ENCODE measurements around the gene COL6A2.
"Not testable (repeated sequence)": the region's sequence is repeated elsewhere in the genome, so short reads cannot be mapped to it uniquely, and the experiment has no call there.

COL6A2 gene

GRCh38 chr21:46100906-46101305 is 3.0 kb downstream of the COL6A2 start:
- no peak for DNase-seq
- 94% methylated on average over 3 of the region's 4 CpGs for WGBS (ENCODE audit: insufficient coverage)
- CTCF ChIA-PET = interaction anchor here (1.1 kb wide), 1 partner anchor 13 kb away, joined by 3 read pairs; no protein-coding TSS in a partner anchor
- H3K9me3 ChIP-seq (ENCODE audit: control extremely low read depth in 1 of 5, control insufficient read depth in 4 of 5, insufficient read depth in 2 of 5, low read depth in 1 of 5, low read length in 4 of 5) = peaks cover 6 to 30% (median 11%) of the 10 kb centered on the region in 5 experiments
- H3K4me3 ChIP-seq (ENCODE audit: control insufficient read depth in 1 of 7, extremely low read depth in 1 of 7, insufficient read depth in 4 of 7, low read depth in 2 of 7, low read length in 6 of 7) = no peak overlapping the region
- peaks cover 0 to 7% (median 3%) of the 10 kb centered on the region in 4 experiments for H3K4me1 ChIP-seq (ENCODE audit: control extremely low read depth in 1 of 4, control insufficient read depth in 4 of 4, insufficient read depth in 4 of 4, low read length in 3 of 4)
- POLR2A ChIA-PET = no interaction called here
- H3K27ac ChIP-seq (ENCODE audit: insufficient read depth in 1 of 2, low read depth in 1 of 2, low read length in 2 of 2, poor library complexity in 1 of 2, severe bottlenecking in 2 of 2) = no peak overlapping the region
- no peaks in the 10 kb centered on the region for H3K36me3 ChIP-seq (ENCODE audit: control insufficient read depth in 4 of 4, insufficient read depth in 4 of 4, low read length in 3 of 4)
- peaks cover 0 to 50% (median 11%) of the 10 kb centered on the region in 5 experiments for H3K27me3 ChIP-seq (replicated peaks in 2 of 5; ENCODE audit: control insufficient read depth in 4 of 5, insufficient read depth in 5 of 5, low read length in 4 of 5)

GRCh38 chr21:46104104-46104503 is 6.2 kb downstream of the COL6A2 start:
- no peak for DNase-seq
- Histone ChIP-seq H3K4me1 (ENCODE audit: control extremely low read depth in 1 of 4, control insufficient read depth in 4 of 4, insufficient read depth in 4 of 4, low read length in 3 of 4) (no peaks in the 10 kb centered on the region), H3K4me3 (ENCODE audit: control insufficient read depth in 1 of 7, extremely low read depth in 1 of 7, insufficient read depth in 4 of 7, low read depth in 2 of 7, low read length in 6 of 7) (no peak overlapping the region), H3K36me3 (ENCODE audit: control insufficient read depth in 4 of 4, insufficient read depth in 4 of 4, low read length in 3 of 4) (no peaks in the 10 kb centered on the region), H3K27ac (ENCODE audit: insufficient read depth in 1 of 2, low read depth in 1 of 2, low read length in 2 of 2, poor library complexity in 1 of 2, severe bottlenecking in 2 of 2) (no peak overlapping the region), H3K9me3 (ENCODE audit: control extremely low read depth in 1 of 5, control insufficient read depth in 4 of 5, insufficient read depth in 2 of 5, low read depth in 1 of 5, low read length in 4 of 5) (peaks cover 6 to 39% (median 15%) of the 10 kb centered on the region in 5 experiments), H3K27me3 (replicated peaks in 2 of 5; ENCODE audit: control insufficient read depth in 4 of 5, insufficient read depth in 5 of 5, low read length in 4 of 5) (peaks cover 0 to 28% (median 11%) of the 10 kb centered on the region in 5 experiments)
- CTCF ChIA-PET = no interaction called here
- POLR2A ChIA-PET = no interaction called here

GRCh38 chr21:46107376-46107775 is 9.5 kb downstream of the COL6A2 start:
- DNase-seq; POLR2A ChIA-PET; H3K36me3 ChIP-seq (ENCODE audit: control insufficient read depth in 4 of 4, insufficient read depth in 4 of 4, low read length in 3 of 4); H3K4me1 ChIP-seq (ENCODE audit: control extremely low read depth in 1 of 4, control insufficient read depth in 4 of 4, insufficient read depth in 4 of 4, low read length in 3 of 4); H3K27me3 ChIP-seq (replicated peaks in 2 of 5; ENCODE audit: control insufficient read depth in 4 of 5, insufficient read depth in 5 of 5, low read length in 4 of 5); H3K27ac ChIP-seq (ENCODE audit: insufficient read depth in 1 of 2, low read depth in 1 of 2, low read length in 2 of 2, poor library complexity in 1 of 2, severe bottlenecking in 2 of 2); H3K4me3 ChIP-seq (ENCODE audit: control insufficient read depth in 1 of 7, extremely low read depth in 1 of 7, insufficient read depth in 4 of 7, low read depth in 2 of 7, low read length in 6 of 7): not testable (repeated sequence)
- WGBS (ENCODE audit: insufficient coverage) = no CpG with 5 or more reads among the region's 2 CpGs
- peaks cover 0 to 33% (median 10%) of the 10 kb centered on the region in 5 experiments for H3K9me3 ChIP-seq (ENCODE audit: control extremely low read depth in 1 of 5, control insufficient read depth in 4 of 5, insufficient read depth in 2 of 5, low read depth in 1 of 5, low read length in 4 of 5)
- CTCF ChIA-PET = interaction anchor here (1.7 kb wide), 1 partner anchor 36 kb away, joined by 3 read pairs; no protein-coding TSS in a partner anchor

- Histone ChIP-seq H3K4me1 (ENCODE audit: control extremely low read depth in 1 of 4, control insufficient read depth in 4 of 4, insufficient read depth in 4 of 4, low read length in 3 of 4) (no peaks in the 10 kb centered on the region), H3K9me3 (ENCODE audit: control extremely low read depth in 1 of 5, control insufficient read depth in 4 of 5, insufficient read depth in 2 of 5, low read depth in 1 of 5, low read length in 4 of 5) (peaks cover 0 to 24% (median 5%) of the 10 kb centered on the region in 5 experiments), H3K27ac (ENCODE audit: insufficient read depth in 1 of 2, low read depth in 1 of 2, low read length in 2 of 2, poor library complexity in 1 of 2, severe bottlenecking in 2 of 2) (no peak overlapping the region), H3K4me3 (ENCODE audit: control insufficient read depth in 1 of 7, extremely low read depth in 1 of 7, insufficient read depth in 4 of 7, low read depth in 2 of 7, low read length in 6 of 7) (no peak overlapping the region), H3K36me3 (ENCODE audit: control insufficient read depth in 4 of 4, insufficient read depth in 4 of 4, low read length in 3 of 4) (no peaks in the 10 kb centered on the region), H3K27me3 (replicated peaks in 2 of 5; ENCODE audit: control insufficient read depth in 4 of 5, insufficient read depth in 5 of 5, low read length in 4 of 5) (peaks cover 0 to under 1% (median 0%) of the 10 kb centered on the region in 5 experiments)
- CTCF ChIA-PET = no interaction called here
- POLR2A ChIA-PET = no interaction called here
- 99% methylated on average over 7 of the region's 9 CpGs for WGBS (ENCODE audit: insufficient coverage)
- no peak for DNase-seq
Observed at GRCh38 chr21:46108827-46109312, 11.0 kb downstream of the COL6A2 start.

- no peaks in the 10 kb centered on the region for H3K36me3 ChIP-seq (ENCODE audit: control insufficient read depth in 4 of 4, insufficient read depth in 4 of 4, low read length in 3 of 4)
- ChIA-PET CTCF (interaction anchor here (0.8 kb wide), 1 partner anchor 19 kb away, joined by 3 read pairs; no protein-coding TSS in a partner anchor), POLR2A (no interaction called here)
- no peak overlapping the region for H3K27ac ChIP-seq (ENCODE audit: insufficient read depth in 1 of 2, low read depth in 1 of 2, low read length in 2 of 2, poor library complexity in 1 of 2, severe bottlenecking in 2 of 2)
- H3K4me1 ChIP-seq (ENCODE audit: control extremely low read depth in 1 of 4, control insufficient read depth in 4 of 4, insufficient read depth in 4 of 4, low read length in 3 of 4) = no peaks in the 10 kb centered on the region
- no peak overlapping the region for H3K4me3 ChIP-seq (ENCODE audit: control insufficient read depth in 1 of 7, extremely low read depth in 1 of 7, insufficient read depth in 4 of 7, low read depth in 2 of 7, low read length in 6 of 7)
- 92% methylated on average over 14 of the region's 19 CpGs for WGBS (ENCODE audit: insufficient coverage)
- DNase-seq = no peak
- no peaks in the 10 kb centered on the region for H3K27me3 ChIP-seq (replicated peaks in 2 of 5; ENCODE audit: control insufficient read depth in 4 of 5, insufficient read depth in 5 of 5, low read length in 4 of 5)
- peaks cover 0 to 20% (median 5%) of the 10 kb centered on the region in 5 experiments for H3K9me3 ChIP-seq (ENCODE audit: control extremely low read depth in 1 of 5, control insufficient read depth in 4 of 5, insufficient read depth in 2 of 5, low read depth in 1 of 5, low read length in 4 of 5)
Observed at GRCh38 chr21:46109313-46110221, 11.7 kb downstream of the COL6A2 start.

- H3K36me3 ChIP-seq (ENCODE audit: control insufficient read depth in 4 of 4, insufficient read depth in 4 of 4, low read length in 3 of 4) = no peaks in the 10 kb centered on the region
- H3K4me3 ChIP-seq (ENCODE audit: control insufficient read depth in 1 of 7, extremely low read depth in 1 of 7, insufficient read depth in 4 of 7, low read depth in 2 of 7, low read length in 6 of 7) = no peak overlapping the region
- no peaks in the 10 kb centered on the region for H3K27me3 ChIP-seq (replicated peaks in 2 of 5; ENCODE audit: control insufficient read depth in 4 of 5, insufficient read depth in 5 of 5, low read length in 4 of 5)
- no peaks in the 10 kb centered on the region for H3K4me1 ChIP-seq (ENCODE audit: control extremely low read depth in 1 of 4, control insufficient read depth in 4 of 4, insufficient read depth in 4 of 4, low read length in 3 of 4)
- ChIA-PET CTCF (interaction anchor here (0.8 kb wide), 1 partner anchor 18 kb away, joined by 3 read pairs; no protein-coding TSS in a partner anchor), POLR2A (no interaction called here)
- H3K27ac ChIP-seq (ENCODE audit: insufficient read depth in 1 of 2, low read depth in 1 of 2, low read length in 2 of 2, poor library complexity in 1 of 2, severe bottlenecking in 2 of 2) = no peak overlapping the region
- H3K9me3 ChIP-seq (ENCODE audit: control extremely low read depth in 1 of 5, control insufficient read depth in 4 of 5, insufficient read depth in 2 of 5, low read depth in 1 of 5, low read length in 4 of 5) = peaks cover 0 to 22% (median 8%) of the 10 kb centered on the region in 5 experiments
- WGBS (ENCODE audit: insufficient coverage) = over 99% methylated on average over 16 of the region's 20 CpGs
- no peak for DNase-seq
Observed at GRCh38 chr21:46110499-46111192, 12.7 kb downstream of the COL6A2 start.

- CTCF ChIA-PET = no interaction called here
- H3K4me3 ChIP-seq (ENCODE audit: control insufficient read depth in 1 of 7, extremely low read depth in 1 of 7, insufficient read depth in 4 of 7, low read depth in 2 of 7, low read length in 6 of 7) = no peak overlapping the region
- WGBS (ENCODE audit: insufficient coverage) = 98% methylated on average over 12 of the region's 12 CpGs
- H3K27me3 ChIP-seq (replicated peaks in 2 of 5; ENCODE audit: control insufficient read depth in 4 of 5, insufficient read depth in 5 of 5, low read length in 4 of 5) = no peaks in the 10 kb centered on the region
- no peak overlapping the region for H3K27ac ChIP-seq (ENCODE audit: insufficient read depth in 1 of 2, low read depth in 1 of 2, low read length in 2 of 2, poor library complexity in 1 of 2, severe bottlenecking in 2 of 2)
- H3K4me1 ChIP-seq (ENCODE audit: control extremely low read depth in 1 of 4, control insufficient read depth in 4 of 4, insufficient read depth in 4 of 4, low read length in 3 of 4) = no peaks in the 10 kb centered on the region
- POLR2A ChIA-PET = no interaction called here
- DNase-seq = no peak
- peaks cover 0 to 19% (median 7%) of the 10 kb centered on the region in 5 experiments for H3K9me3 ChIP-seq (ENCODE audit: control extremely low read depth in 1 of 5, control insufficient read depth in 4 of 5, insufficient read depth in 2 of 5, low read depth in 1 of 5, low read length in 4 of 5)
- H3K36me3 ChIP-seq (ENCODE audit: control insufficient read depth in 4 of 4, insufficient read depth in 4 of 4, low read length in 3 of 4) = no peaks in the 10 kb centered on the region
Observed at GRCh38 chr21:46111193-46111571, 13.3 kb downstream of the COL6A2 start.

Measured in common myeloid progenitor, CD34-positive (primary cell).